GM12878 (cell line): Measurements from ENCODE around the gene LYPLAL1.

Experiments
- CTCF ChIP-seq, 3 experiments: IDR thresholded peaks in 2 of 3; conservative IDR thresholded peaks in 1 of 3; 2 replicates each; pipeline ENCODE4 v1.5.1; 2011; ENCODE audit warnings: low read depth in 3 of 3, low read length in 3 of 3, mild to moderate bottlenecking in 3 of 3, control low read depth in 2 of 3, moderate library complexity in 2 of 3, inconsistent platforms in 1 of 3, mixed read lengths in 1 of 3; ENCODE audit not compliant: control insufficient read depth in 2 of 3, insufficient read depth in 1 of 3; ENCODE audit errors: extremely low read depth in 1 of 3
- EZH2 ChIP-seq: IDR thresholded peaks from 2 replicates; pipeline ENCODE4 v1.6.1; 2012; ENCODE audit warnings: low read depth, mild to moderate bottlenecking, control low read depth, inconsistent platforms, low read length, borderline replicate concordance; ENCODE audit not compliant: control insufficient read depth
- KDM1A ChIP-seq: fragments of 200-600 bp; sonication (generic); IDR thresholded peaks from 2 replicates; pipeline ENCODE4 v1.6.1; 2016; ENCODE audit warnings: borderline replicate concordance

GRCh38 chr1:219140303-219140877 is 33.3 kb upstream of the LYPLAL1 start:
- TF ChIP-seq CTCF (IDR thresholded peaks at IDR 0.05 in 2 of 3, conservative IDR thresholded peaks at IDR 0.05 in 1 of 3; ENCODE audit: control insufficient read depth in 2 of 3, extremely low read depth in 1 of 3, insufficient read depth in 1 of 3, low read depth in 3 of 3, low read length in 3 of 3) (no peak), EZH2 (no peak), KDM1A (no peak)
